B cell (primary cell): ENCODE measurements around the gene DCUN1D3. TPM values are rescaled to one million over a fixed set of nuclear protein-coding genes. Genes with fewer than 3 reads are reported as not detected.

Source experiments
- ATAC-seq: fragments of 200-7000 bp; cut with Tn5 transposase; one replicate; pipeline ENCODE4 v1.10.0; 2021; ENCODE audit warnings: low read depth, mild to moderate bottlenecking, moderate number of reproducible peaks, moderate library complexity
- CTCF ChIA-PET: fragments of 350-600 bp; sonication (Branson Sonifier 250); formaldehyde crosslinking; loops from one replicate; lab custom pipeline; 2021; ENCODE audit warnings: antibody characterized with exemption, inconsistent platforms; lab: Charles Lee
- POLR2A ChIA-PET: fragments of 350-600 bp; sonication (Branson Sonifier 250); formaldehyde crosslinking; loops from one replicate; lab custom pipeline; 2021; ENCODE audit warnings: antibody characterized with exemption; lab: Charles Lee
- DNase-seq: peaks from one replicate; pipeline ENCODE4 v3.0.0; 2013
- H2AFZ ChIP-seq: 2 replicates; pipeline ENCODE4 v1.6.1; 2012; ENCODE audit warnings: mild to moderate bottlenecking, low read depth, low read length; ENCODE audit not compliant: insufficient read depth, poor library complexity, severe bottlenecking
- H3K27ac ChIP-seq, 2 donors: 1 replicate in 1 of 2; 2 replicates in 1 of 2; pipeline ENCODE4 v1.5.1; 2012 to 2013; ENCODE audit warnings: low read length in 2 of 2, mild to moderate bottlenecking in 2 of 2, moderate library complexity in 1 of 2
- H3K27me3 ChIP-seq, 4 experiments: fragments of 200-600 bp in 1 of 4; sonication (generic) in 1 of 4; replicated peaks in 1 of 4; 1 replicate in 2 of 4; 2 replicates in 2 of 4; pipeline versions ENCODE4 v1.6.1 to v1.7.0; 2013 to 2016; ENCODE audit warnings: low read length in 3 of 4, mild to moderate bottlenecking in 2 of 4, mixed read lengths in 1 of 4, moderate library complexity in 1 of 4; ENCODE audit not compliant: insufficient read depth in 4 of 4, control insufficient read depth in 3 of 4; ENCODE audit errors: control extremely low read depth in 1 of 4
- H3K36me3 ChIP-seq, 2 experiments: replicated peaks in 1 of 2; 1 replicate in 1 of 2; 2 replicates in 1 of 2; pipeline versions ENCODE4 v1.6.1 to v1.7.1; 2013; ENCODE audit warnings: low read length in 1 of 2; ENCODE audit not compliant: insufficient read depth in 2 of 2, control insufficient read depth in 1 of 2; ENCODE audit errors: control extremely low read depth in 1 of 2, extremely low read depth in 1 of 2
- H3K4me1 ChIP-seq, 2 donors: fragments of 200-600 bp in 1 of 2; sonication (generic) in 1 of 2; 1 replicate in 1 of 2; 2 replicates in 1 of 2; pipeline versions ENCODE4 v1.5.1 to v1.6.1; 2013 to 2017; ENCODE audit warnings: low read length in 2 of 2; ENCODE audit not compliant: control insufficient read depth in 2 of 2, insufficient read depth in 2 of 2
- H3K4me2 ChIP-seq: replicated peaks from 2 replicates; pipeline ENCODE3; 2012; ENCODE audit warnings: mild to moderate bottlenecking, low read depth, low read length; ENCODE audit not compliant: poor library complexity, severe bottlenecking
- H3K4me3 ChIP-seq, 5 experiments: fragments of 200-600 bp in 1 of 5; sonication (generic) in 1 of 5; 1 replicate in 3 of 5; 2 replicates in 2 of 5; pipeline versions ENCODE4 v1.5.1 to v1.7.0; 2011 to 2016; ENCODE audit warnings: low read length in 4 of 5, mild to moderate bottlenecking in 4 of 5, low read depth in 2 of 5, control low read depth in 1 of 5, moderate library complexity in 1 of 5; ENCODE audit not compliant: insufficient read depth in 1 of 5; ENCODE audit errors: control extremely low read depth in 1 of 5, extremely low read depth in 1 of 5
- H3K79me2 ChIP-seq: fragments of 200-600 bp; sonication (generic); one replicate; pipeline ENCODE4 v1.6.0; 2016; ENCODE audit warnings: low read length; ENCODE audit not compliant: control insufficient read depth, insufficient read depth
- H3K9ac ChIP-seq: fragments of 200-600 bp; sonication (generic); 2 replicates; pipeline ENCODE4 v1.6.1; 2017; ENCODE audit warnings: mild to moderate bottlenecking, low read length, moderate library complexity
- H3K9me3 ChIP-seq, 3 donors: one replicate each; pipeline versions ENCODE4 v1.6.1 to v1.7.1; 2013; ENCODE audit warnings: low read length in 2 of 3; ENCODE audit not compliant: control insufficient read depth in 2 of 3, insufficient read depth in 1 of 3; ENCODE audit errors: control extremely low read depth in 1 of 3
- H4K20me1 ChIP-seq: 2 replicates; pipeline ENCODE4 v1.6.0; 2012; ENCODE audit warnings: mild to moderate bottlenecking, low read length; ENCODE audit not compliant: insufficient read depth, control insufficient read depth, poor library complexity, severe bottlenecking
- H3K27ac Mint-ChIP-seq: one replicate; pipeline ENCODE4 v1.8.0; 2021; ENCODE audit warnings: mixed read lengths
- H3K27me3 Mint-ChIP-seq: one replicate; pipeline ENCODE4 v1.8.0; 2021; ENCODE audit warnings: mixed read lengths
- H3K4me1 Mint-ChIP-seq: one replicate; pipeline ENCODE4 v1.8.0; 2021; ENCODE audit warnings: mixed read lengths
- H3K4me3 Mint-ChIP-seq: one replicate; pipeline ENCODE4 v1.8.0; 2021; ENCODE audit warnings: mixed read lengths
- H3K9me3 Mint-ChIP-seq: one replicate; pipeline ENCODE4 v1.8.0; 2022; ENCODE audit warnings: mixed read lengths; ENCODE audit not compliant: insufficient read depth
- EZH2 ChIP-seq: IDR thresholded peaks from 2 replicates; pipeline ENCODE4 v1.6.1; 2012; ENCODE audit warnings: borderline replicate concordance, low read depth, mild to moderate bottlenecking, moderate library complexity, low read length; ENCODE audit not compliant: insufficient read depth, poor library complexity, severe bottlenecking
- WGBS: methylation state at CpG from one replicate; pipeline ENCODE4 v1.1.5; 2013; ENCODE audit warnings: missing lambda C conversion rate; ENCODE audit not compliant: insufficient coverage; 5-methylcytosine and 5-hydroxymethylcytosine counted together
- intact Hi-C: fragments of 100-400 bp; cut with micrococcal nuclease; formaldehyde crosslinking; loops from one replicate; pipeline ENCODE4 v1.10.0; 2022
- polyA plus RNA-seq: library from polyadenylated mRNA; depleted of rRNA; stranded (reverse); fragments of >200 nt; gene quantifications from 2 replicates; pipeline ENCODE4 v1.2.3, GENCODE V29; 2012
- total RNA-seq, 2 donors: library from RNA; stranded (reverse); fragments of 120-200 nt in 1 of 2; gene quantifications; 1 replicate in 1 of 2; 2 replicates in 1 of 2; pipeline versions ENCODE4 v1.2.3 to v1.2.4, GENCODE V29; 2013 to 2022
- TF ChIP-seq, protein P1 (sequence below): fragments of 200-600 bp; IDR thresholded peaks from one replicate; pipeline ENCODE4 v1.8.0; 2022; ENCODE audit warnings: antibody characterized with exemption, mild to moderate bottlenecking

DCUN1D3 gene
- total and polyA plus RNA-seq, 2 donors (not counting 1 experiment from before 2014, with no cell fraction given) = 2.0 to 5.0 TPM

DNA sequence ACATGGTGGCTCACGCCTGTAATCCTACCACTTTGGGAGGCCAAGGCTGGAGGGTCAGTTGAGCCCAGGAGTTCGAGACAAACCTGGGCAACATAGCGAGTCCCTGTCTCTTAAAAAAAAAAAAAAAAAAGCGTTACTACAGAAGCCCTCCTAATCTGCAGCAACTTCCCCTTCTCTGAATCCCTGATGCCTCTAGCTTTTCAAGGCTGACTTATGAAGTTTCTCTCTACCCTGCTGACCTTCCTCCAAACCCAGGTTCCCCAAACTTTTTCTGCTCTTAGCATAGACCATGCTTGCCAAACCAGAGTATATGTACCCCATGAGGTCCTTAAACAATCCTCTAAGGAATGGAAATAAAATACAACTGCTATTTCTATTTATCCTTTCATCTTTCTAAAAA, 16.8 kb upstream of the DCUN1D3 start:
- Histone ChIP-seq H3K4me1 (peaks cover 0 to 5% of the 10 kb centered on the region in 2 donors), H3K79me2 (peaks cover 28% of the 10 kb centered on the region), H2AFZ (no peak overlapping the region), H3K27ac (no peak overlapping the region), H3K27me3 (no peaks in the 10 kb centered on the region), H3K9me3 (no peaks in the 10 kb centered on the region), H3K9ac (no peak overlapping the region), H3K4me2 (no peak overlapping the region), H4K20me1 (no peaks in the 10 kb centered on the region), H3K36me3 (peaks cover 3 to 13% of the 10 kb centered on the region in 2 experiments), H3K4me3 (no peak overlapping the region)
- CTCF ChIA-PET = no interaction called here
- no peak for DNase-seq
- Mint-ChIP-seq H3K27me3 (no peaks in the 10 kb centered on the region), H3K9me3 (no peaks in the 10 kb centered on the region), H3K4me1 (peaks cover 15% of the 10 kb centered on the region), H3K27ac (no peak overlapping the region), H3K4me3 (no peak overlapping the region)
- no peak for ATAC-seq
- WGBS = 52% methylated on average over 4 of the region's 4 CpGs
- POLR2A ChIA-PET = no interaction called here
- intact Hi-C loops = no loop called here
- no peak for TF ChIP-seq EZH2
- TF ChIP-seq, protein P1, sequence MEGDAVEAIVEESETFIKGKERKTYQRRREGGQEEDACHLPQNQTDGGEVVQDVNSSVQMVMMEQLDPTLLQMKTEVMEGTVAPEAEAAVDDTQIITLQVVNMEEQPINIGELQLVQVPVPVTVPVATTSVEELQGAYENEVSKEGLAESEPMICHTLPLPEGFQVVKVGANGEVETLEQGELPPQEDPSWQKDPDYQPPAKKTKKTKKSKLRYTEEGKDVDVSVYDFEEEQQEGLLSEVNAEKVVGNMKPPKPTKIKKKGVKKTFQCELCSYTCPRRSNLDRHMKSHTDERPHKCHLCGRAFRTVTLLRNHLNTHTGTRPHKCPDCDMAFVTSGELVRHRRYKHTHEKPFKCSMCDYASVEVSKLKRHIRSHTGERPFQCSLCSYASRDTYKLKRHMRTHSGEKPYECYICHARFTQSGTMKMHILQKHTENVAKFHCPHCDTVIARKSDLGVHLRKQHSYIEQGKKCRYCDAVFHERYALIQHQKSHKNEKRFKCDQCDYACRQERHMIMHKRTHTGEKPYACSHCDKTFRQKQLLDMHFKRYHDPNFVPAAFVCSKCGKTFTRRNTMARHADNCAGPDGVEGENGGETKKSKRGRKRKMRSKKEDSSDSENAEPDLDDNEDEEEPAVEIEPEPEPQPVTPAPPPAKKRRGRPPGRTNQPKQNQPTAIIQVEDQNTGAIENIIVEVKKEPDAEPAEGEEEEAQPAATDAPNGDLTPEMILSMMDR = no peak

DNA sequence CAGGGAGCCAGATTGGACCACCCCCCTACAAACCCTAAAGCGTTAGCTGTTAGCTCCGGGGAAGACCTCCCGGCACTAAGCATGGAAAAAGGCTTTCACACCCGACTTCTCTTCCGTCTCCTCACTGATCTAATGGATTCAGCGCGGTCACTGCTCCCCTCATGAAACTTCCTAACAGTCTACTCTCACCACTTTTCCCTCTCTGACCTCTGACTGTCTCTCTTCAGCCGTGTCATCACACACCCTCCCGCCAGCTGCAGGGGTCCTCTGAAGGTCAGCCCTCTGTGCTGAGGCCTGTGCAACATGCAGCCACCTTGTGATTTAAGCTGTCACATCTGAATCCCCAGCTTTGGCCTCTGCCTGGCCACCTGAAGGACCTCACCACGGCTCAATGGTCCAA, 16.1 kb upstream of the DCUN1D3 start:
- 97% methylated on average over 10 of the region's 10 CpGs for WGBS

More for the DNA sequence above, 16.1 kb upstream of the DCUN1D3 start:
- no peak overlapping the region for H3K4me3 ChIP-seq
- intact Hi-C loops = no loop called here
- H4K20me1 ChIP-seq = no peaks in the 10 kb centered on the region
- no peak overlapping the region for H2AFZ ChIP-seq
- no peaks in the 10 kb centered on the region for H3K27me3 Mint-ChIP-seq
- no peak for DNase-seq
- H3K79me2 ChIP-seq = peaks cover 33% of the 10 kb centered on the region
- H3K9me3 Mint-ChIP-seq = no peaks in the 10 kb centered on the region
- no peak overlapping the region for H3K27ac ChIP-seq
- H3K36me3 ChIP-seq = peaks cover 3 to 13% of the 10 kb centered on the region in 2 experiments
- no peak for TF ChIP-seq EZH2
- TF ChIP-seq, protein P1 = no peak
- no peak overlapping the region for H3K9ac ChIP-seq
- no peak overlapping the region for H3K4me3 Mint-ChIP-seq
- ATAC-seq = no peak
- peaks cover 0 to 5% of the 10 kb centered on the region in 2 donors for H3K4me1 ChIP-seq
- H3K9me3 ChIP-seq = no peaks in the 10 kb centered on the region
- ChIA-PET CTCF (no interaction called here), POLR2A (no interaction called here)
- H3K4me2 ChIP-seq = no peak overlapping the region
- H3K27ac Mint-ChIP-seq = no peak overlapping the region
- no peaks in the 10 kb centered on the region for H3K27me3 ChIP-seq
- peaks cover 15% of the 10 kb centered on the region for H3K4me1 Mint-ChIP-seq
